H9 (cell line): ENCODE data around the gene DUT. TPM values are rescaled to one million over a fixed set of nuclear protein-coding genes. Genes with fewer than 3 reads are reported as not detected.

ENCODE experiments used
- DNase-seq: peaks from one replicate; pipeline ENCODE4 v3.0.0-alpha.2; 2017
- H2AFZ ChIP-seq: one replicate; pipeline ENCODE4 v1.6.1; 2013; ENCODE audit warnings: mild to moderate bottlenecking, low read length, control low read depth, moderate library complexity
- H2AK5ac ChIP-seq: 2 replicates; pipeline ENCODE4 v1.6.1; 2013; ENCODE audit warnings: low read length, control low read depth, mixed read lengths; ENCODE audit not compliant: insufficient read length
- H2BK120ac ChIP-seq: one replicate; pipeline ENCODE4 v1.6.1; 2013; ENCODE audit warnings: low read depth, mild to moderate bottlenecking, low read length, control low read depth, inconsistent platforms; ENCODE audit not compliant: poor library complexity, severe bottlenecking
- H2BK12ac ChIP-seq: 2 replicates; pipeline ENCODE4 v1.6.1; 2013; ENCODE audit warnings: low read length, control low read depth, mixed read lengths, low read depth; ENCODE audit not compliant: insufficient read length
- H2BK15ac ChIP-seq: 2 replicates; pipeline ENCODE4 v1.6.1; 2013; ENCODE audit warnings: low read depth, low read length, control low read depth
- H2BK20ac ChIP-seq: one replicate; pipeline ENCODE4 v1.6.1; 2013; ENCODE audit warnings: low read depth, mild to moderate bottlenecking, low read length, control low read depth, inconsistent platforms; ENCODE audit not compliant: poor library complexity, severe bottlenecking
- H2BK5ac ChIP-seq: 2 replicates; pipeline ENCODE4 v1.6.1; 2013; ENCODE audit warnings: low read length, control low read depth, mixed read lengths; ENCODE audit not compliant: insufficient read length
- H3K14ac ChIP-seq: 2 replicates; pipeline ENCODE4 v1.6.1; 2013; ENCODE audit warnings: low read length, control low read depth; ENCODE audit not compliant: insufficient read depth
- H3K18ac ChIP-seq: 2 replicates; pipeline ENCODE4 v1.6.1; 2013; ENCODE audit warnings: low read depth, mild to moderate bottlenecking, mixed read lengths, low read length, control low read depth; ENCODE audit not compliant: insufficient read length
- H3K23ac ChIP-seq: 2 replicates; pipeline ENCODE4 v1.6.1; 2013; ENCODE audit warnings: low read length, control low read depth, mixed read lengths, low read depth; ENCODE audit not compliant: insufficient read length
- H3K23me2 ChIP-seq: 2 replicates; pipeline ENCODE4 v1.6.1; 2013; ENCODE audit warnings: low read depth, mild to moderate bottlenecking, mixed read lengths, low read length, control low read depth; ENCODE audit not compliant: insufficient read length, poor library complexity, severe bottlenecking
- H3K27ac ChIP-seq: 2 replicates; pipeline ENCODE4 v1.5.1; 2013; ENCODE audit warnings: low read length, control low read depth, mixed read lengths, low read depth; ENCODE audit not compliant: insufficient read length
- H3K27me3 ChIP-seq: 2 replicates; pipeline ENCODE4 v1.6.1; 2013; ENCODE audit warnings: low read length, control low read depth, inconsistent platforms; ENCODE audit not compliant: insufficient read depth
- H3K4ac ChIP-seq: 2 replicates; pipeline ENCODE4 v1.6.1; 2013; ENCODE audit warnings: low read depth, mild to moderate bottlenecking, control low read depth, inconsistent platforms, low read length, moderate library complexity
- H3K4me1 ChIP-seq: 2 replicates; pipeline ENCODE4 v1.6.1; 2013; ENCODE audit warnings: low read length, control low read depth, inconsistent platforms; ENCODE audit not compliant: insufficient read depth
- H3K4me2 ChIP-seq: 2 replicates; pipeline ENCODE4 v1.6.1; 2013; ENCODE audit warnings: low read length, control low read depth, mixed read lengths; ENCODE audit not compliant: insufficient read length, insufficient read depth
- H3K56ac ChIP-seq: 2 replicates; pipeline ENCODE4 v1.6.1; 2013; ENCODE audit warnings: low read depth, mild to moderate bottlenecking, mixed read lengths, low read length, control low read depth; ENCODE audit not compliant: insufficient read length
- H3K79me1 ChIP-seq: 2 replicates; pipeline ENCODE4 v1.6.1; 2013; ENCODE audit warnings: low read depth, mild to moderate bottlenecking, moderate library complexity, low read length, control low read depth, inconsistent platforms; ENCODE audit not compliant: insufficient read depth, poor library complexity, severe bottlenecking
- H3K79me2 ChIP-seq: 2 replicates; pipeline ENCODE4 v1.6.1; 2013; ENCODE audit warnings: low read length, control low read depth, inconsistent platforms; ENCODE audit not compliant: insufficient read depth
- H3K9ac ChIP-seq: 2 replicates; pipeline ENCODE4 v1.6.1; 2013; ENCODE audit warnings: low read length, control low read depth, mixed read lengths; ENCODE audit not compliant: insufficient read length; ENCODE audit errors: extremely low read depth
- H3K9me3 ChIP-seq: one replicate; pipeline ENCODE4 v1.6.1; 2013; ENCODE audit warnings: low read depth, low read length, inconsistent platforms; ENCODE audit not compliant: control insufficient read depth
- H3T11ph ChIP-seq: one replicate; pipeline ENCODE4 v1.6.1; 2013; ENCODE audit warnings: mild to moderate bottlenecking, low read length, control low read depth, inconsistent platforms
- H4K20me1 ChIP-seq: one replicate; pipeline ENCODE4 v1.6.1; 2013; ENCODE audit not compliant: control insufficient read depth, insufficient read length, insufficient read depth
- H4K5ac ChIP-seq: 2 replicates; pipeline ENCODE4 v1.6.1; 2013; ENCODE audit warnings: low read depth, mild to moderate bottlenecking, mixed read lengths, low read length, control low read depth; ENCODE audit not compliant: insufficient read length
- H4K8ac ChIP-seq: replicated peaks from 2 replicates; pipeline ENCODE4 v1.6.1; 2013; ENCODE audit warnings: low read length, control low read depth, mixed read lengths, low read depth; ENCODE audit not compliant: insufficient read length
- H4K91ac ChIP-seq: 2 replicates; pipeline ENCODE4 v1.6.1; 2013; ENCODE audit warnings: low read depth, mild to moderate bottlenecking, moderate library complexity, mixed read lengths, low read length, control low read depth; ENCODE audit not compliant: insufficient read length
- H3K27ac Mint-ChIP-seq, 3 experiments: 2 replicates in 2 of 3; 3 replicates in 1 of 3; pipeline ENCODE4 v1.8.0; 2020 to 2021; ENCODE audit warnings: mixed read lengths in 3 of 3, mild to moderate bottlenecking in 1 of 3, moderate library complexity in 1 of 3
- H3K27me3 Mint-ChIP-seq: 2 replicates; pipeline ENCODE4 v1.8.0; 2021; ENCODE audit warnings: low read depth, mild to moderate bottlenecking, moderate library complexity, mixed read lengths
- H3K36me3 Mint-ChIP-seq, 3 experiments: 2 replicates in 2 of 3; 3 replicates in 1 of 3; pipeline ENCODE4 v1.8.0; 2020 to 2021; ENCODE audit warnings: low read depth in 3 of 3, mixed read lengths in 3 of 3; ENCODE audit not compliant: insufficient read depth in 1 of 3
- H3K4me1 Mint-ChIP-seq, 2 experiments: 2 replicates each; pipeline ENCODE4 v1.8.0; 2020; ENCODE audit warnings: mixed read lengths in 2 of 2
- H3K4me3 Mint-ChIP-seq, 2 experiments: 2 replicates in 1 of 2; 3 replicates in 1 of 2; pipeline ENCODE4 v1.8.0; 2020 to 2021; ENCODE audit warnings: mild to moderate bottlenecking in 2 of 2, mixed read lengths in 2 of 2, moderate library complexity in 1 of 2
- H3K9me3 Mint-ChIP-seq, 2 experiments: 2 replicates in 1 of 2; 3 replicates in 1 of 2; pipeline ENCODE4 v1.8.0; 2020; ENCODE audit warnings: mild to moderate bottlenecking in 2 of 2, mixed read lengths in 2 of 2, moderate library complexity in 1 of 2
- WGBS: extraction: QIAGEN DNeasy Blood & Tissue Kit; methylation state at CpG from one replicate; pipeline ENCODE4 v1.1.7; 2013; ENCODE audit warnings: missing lambda C conversion rate, low lambda C conversion rate, mixed read lengths; ENCODE audit not compliant: insufficient read length; ENCODE audit errors: extremely low coverage; 5-methylcytosine and 5-hydroxymethylcytosine counted together
- total RNA-seq: library from RNA; stranded (reverse); gene quantifications from 2 replicates; pipeline ENCODE4 v1.2.1, GENCODE V29; 2021
- TF ChIP-seq, protein P1 (sequence below): fragments of 200-600 bp; sonication (generic); conservative IDR thresholded peaks from 3 replicates; pipeline ENCODE4 v1.8.0; 2021; ENCODE audit warnings: antibody characterized with exemption, mild to moderate bottlenecking

Gene DUT
- total RNA-seq, 1 experiment from 2014 or later, result 137 TPM

DNA sequence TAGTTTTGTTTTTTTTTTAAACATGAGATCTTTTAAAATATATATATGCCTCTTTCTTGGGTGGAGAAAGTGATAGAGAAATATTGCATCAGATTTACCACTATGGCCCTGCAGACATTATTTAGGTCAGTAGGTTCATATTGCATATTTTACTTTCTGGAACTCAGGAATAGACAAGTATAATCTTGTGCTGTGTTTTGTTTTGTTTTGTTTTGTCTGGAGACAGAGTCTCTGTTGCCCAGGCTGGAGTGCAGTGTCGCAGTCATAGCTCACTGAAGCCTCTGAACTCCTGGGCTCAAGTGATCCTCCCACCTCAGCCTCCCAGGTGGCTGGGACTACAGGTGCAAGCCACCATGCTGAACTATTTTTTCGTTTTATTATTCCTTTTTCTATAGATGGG lies 21.5 kb upstream of the DUT start:
- Mint-ChIP-seq H3K27me3 (no peaks in the 10 kb centered on the region), H3K4me1 (peaks cover 31 to 41% of the 10 kb centered on the region in 2 experiments), H3K27ac (no peak overlapping the region), H3K9me3 (no peaks in the 10 kb centered on the region; a peak in 2 of 5 replicates), H3K4me3 (no peak overlapping the region), H3K36me3 (peaks cover 0 to 1% (median 0%) of the 10 kb centered on the region in 3 experiments; a peak in 1 of 7 replicates)
- TF ChIP-seq, protein P1, sequence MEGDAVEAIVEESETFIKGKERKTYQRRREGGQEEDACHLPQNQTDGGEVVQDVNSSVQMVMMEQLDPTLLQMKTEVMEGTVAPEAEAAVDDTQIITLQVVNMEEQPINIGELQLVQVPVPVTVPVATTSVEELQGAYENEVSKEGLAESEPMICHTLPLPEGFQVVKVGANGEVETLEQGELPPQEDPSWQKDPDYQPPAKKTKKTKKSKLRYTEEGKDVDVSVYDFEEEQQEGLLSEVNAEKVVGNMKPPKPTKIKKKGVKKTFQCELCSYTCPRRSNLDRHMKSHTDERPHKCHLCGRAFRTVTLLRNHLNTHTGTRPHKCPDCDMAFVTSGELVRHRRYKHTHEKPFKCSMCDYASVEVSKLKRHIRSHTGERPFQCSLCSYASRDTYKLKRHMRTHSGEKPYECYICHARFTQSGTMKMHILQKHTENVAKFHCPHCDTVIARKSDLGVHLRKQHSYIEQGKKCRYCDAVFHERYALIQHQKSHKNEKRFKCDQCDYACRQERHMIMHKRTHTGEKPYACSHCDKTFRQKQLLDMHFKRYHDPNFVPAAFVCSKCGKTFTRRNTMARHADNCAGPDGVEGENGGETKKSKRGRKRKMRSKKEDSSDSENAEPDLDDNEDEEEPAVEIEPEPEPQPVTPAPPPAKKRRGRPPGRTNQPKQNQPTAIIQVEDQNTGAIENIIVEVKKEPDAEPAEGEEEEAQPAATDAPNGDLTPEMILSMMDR, result no peak
- no peak overlapping the region for H3K18ac ChIP-seq
- no peak for DNase-seq
- no peak overlapping the region for H4K8ac ChIP-seq
- H3K9me3 ChIP-seq, result no peaks in the 10 kb centered on the region
- H3T11ph ChIP-seq, result no peak overlapping the region
- H3K9ac ChIP-seq, result no peak overlapping the region
- H2BK20ac ChIP-seq, result no peak overlapping the region
- no peak overlapping the region for H2BK12ac ChIP-seq
- H3K79me1 ChIP-seq, result no peaks in the 10 kb centered on the region
- WGBS, result no CpG with 5 or more reads among the region's 2 CpGs
- H2AFZ ChIP-seq, result no peak overlapping the region
- no peak overlapping the region for H3K56ac ChIP-seq
- H2BK15ac ChIP-seq, result no peak overlapping the region
- no peaks in the 10 kb centered on the region for H3K23me2 ChIP-seq
- H3K27ac ChIP-seq, result no peak overlapping the region
- H2BK120ac ChIP-seq, result no peak overlapping the region
- H3K4me2 ChIP-seq, result no peak overlapping the region
- no peak overlapping the region for H3K4ac ChIP-seq
- H4K91ac ChIP-seq, result no peak overlapping the region
- H4K5ac ChIP-seq, result no peak overlapping the region
- H2BK5ac ChIP-seq, result no peak overlapping the region
- H3K14ac ChIP-seq, result no peak overlapping the region
- H3K79me2 ChIP-seq, result no peaks in the 10 kb centered on the region
- H3K4me1 ChIP-seq, result no peaks in the 10 kb centered on the region; the same call in 1 of the 2 replicates
- H3K23ac ChIP-seq, result no peak overlapping the region
- H2AK5ac ChIP-seq, result no peak overlapping the region
- H4K20me1 ChIP-seq, result no peaks in the 10 kb centered on the region
- no peaks in the 10 kb centered on the region for H3K27me3 ChIP-seq
